DOHH2 (cell line): ENCODE results near the gene PRKCH.

Experiments
- EZH2phosphoT487 ChIP-seq: fragments of 200-600 bp; sonication (generic); IDR thresholded peaks from 2 replicates; pipeline ENCODE4 v1.6.1; 2017; ENCODE audit warnings: borderline replicate concordance, mild to moderate bottlenecking, antibody characterized with exemption, low read length, moderate library complexity, mixed read lengths
- TF ChIP-seq, protein P1 (sequence below): fragments of 200-600 bp; sonication (generic); IDR thresholded peaks from one replicate; pipeline ENCODE4 v1.5.1; 2014; ENCODE audit warnings: antibody characterized with exemption, mild to moderate bottlenecking, low read depth, low read length; ENCODE audit not compliant: poor library complexity, severe bottlenecking

GRCh38 chr14:61591862-61592261 is 270.5 kb downstream of the PRKCH start:
- no peak for TF ChIP-seq EZH2phosphoT487
- TF ChIP-seq, protein P1, sequence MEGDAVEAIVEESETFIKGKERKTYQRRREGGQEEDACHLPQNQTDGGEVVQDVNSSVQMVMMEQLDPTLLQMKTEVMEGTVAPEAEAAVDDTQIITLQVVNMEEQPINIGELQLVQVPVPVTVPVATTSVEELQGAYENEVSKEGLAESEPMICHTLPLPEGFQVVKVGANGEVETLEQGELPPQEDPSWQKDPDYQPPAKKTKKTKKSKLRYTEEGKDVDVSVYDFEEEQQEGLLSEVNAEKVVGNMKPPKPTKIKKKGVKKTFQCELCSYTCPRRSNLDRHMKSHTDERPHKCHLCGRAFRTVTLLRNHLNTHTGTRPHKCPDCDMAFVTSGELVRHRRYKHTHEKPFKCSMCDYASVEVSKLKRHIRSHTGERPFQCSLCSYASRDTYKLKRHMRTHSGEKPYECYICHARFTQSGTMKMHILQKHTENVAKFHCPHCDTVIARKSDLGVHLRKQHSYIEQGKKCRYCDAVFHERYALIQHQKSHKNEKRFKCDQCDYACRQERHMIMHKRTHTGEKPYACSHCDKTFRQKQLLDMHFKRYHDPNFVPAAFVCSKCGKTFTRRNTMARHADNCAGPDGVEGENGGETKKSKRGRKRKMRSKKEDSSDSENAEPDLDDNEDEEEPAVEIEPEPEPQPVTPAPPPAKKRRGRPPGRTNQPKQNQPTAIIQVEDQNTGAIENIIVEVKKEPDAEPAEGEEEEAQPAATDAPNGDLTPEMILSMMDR, result no peak
